ENCODE results near the gene CMIP.
A peak's percentile ranks its signal among the peaks of the same experiment; 100 is the strongest.

- TF ChIP-seq, protein P1, sequence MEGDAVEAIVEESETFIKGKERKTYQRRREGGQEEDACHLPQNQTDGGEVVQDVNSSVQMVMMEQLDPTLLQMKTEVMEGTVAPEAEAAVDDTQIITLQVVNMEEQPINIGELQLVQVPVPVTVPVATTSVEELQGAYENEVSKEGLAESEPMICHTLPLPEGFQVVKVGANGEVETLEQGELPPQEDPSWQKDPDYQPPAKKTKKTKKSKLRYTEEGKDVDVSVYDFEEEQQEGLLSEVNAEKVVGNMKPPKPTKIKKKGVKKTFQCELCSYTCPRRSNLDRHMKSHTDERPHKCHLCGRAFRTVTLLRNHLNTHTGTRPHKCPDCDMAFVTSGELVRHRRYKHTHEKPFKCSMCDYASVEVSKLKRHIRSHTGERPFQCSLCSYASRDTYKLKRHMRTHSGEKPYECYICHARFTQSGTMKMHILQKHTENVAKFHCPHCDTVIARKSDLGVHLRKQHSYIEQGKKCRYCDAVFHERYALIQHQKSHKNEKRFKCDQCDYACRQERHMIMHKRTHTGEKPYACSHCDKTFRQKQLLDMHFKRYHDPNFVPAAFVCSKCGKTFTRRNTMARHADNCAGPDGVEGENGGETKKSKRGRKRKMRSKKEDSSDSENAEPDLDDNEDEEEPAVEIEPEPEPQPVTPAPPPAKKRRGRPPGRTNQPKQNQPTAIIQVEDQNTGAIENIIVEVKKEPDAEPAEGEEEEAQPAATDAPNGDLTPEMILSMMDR (IDR thresholded peaks at IDR 0.05) = no peak
- peak in 1 of 2 donors; percentile 7 for TF ChIP-seq POLR2A (IDR thresholded peaks at IDR 0.05)
Observed at GRCh38 chr16:81752225-81752875, 307.7 kb downstream of the CMIP start.

Data from Peyer's patch (tissue), 4 donors.